Loucy (cell line): ENCODE measurements around the gene ADAMTS13.

Source experiments
- H2AFZ ChIP-seq: fragments of 200-600 bp; sonication (generic); 2 replicates; pipeline ENCODE4 v1.6.0; 2016; ENCODE audit warnings: antibody characterized with exemption, mild to moderate bottlenecking, low read length, moderate library complexity
- H3F3A ChIP-seq: fragments of 200-600 bp; 2 replicates; pipeline ENCODE4 v1.6.0; 2016; ENCODE audit warnings: antibody characterized with exemption, low read depth, mild to moderate bottlenecking
- H3K27me3 ChIP-seq: fragments of 200-600 bp; sonication (generic); 2 replicates; pipeline ENCODE4 v1.6.1; 2014; ENCODE audit warnings: low read length, mild to moderate bottlenecking; ENCODE audit not compliant: insufficient read depth, poor library complexity, severe bottlenecking
- H3K36me3 ChIP-seq: fragments of 200-600 bp; sonication (generic); 2 replicates; pipeline ENCODE4 v1.6.1; 2016; ENCODE audit warnings: low read length; ENCODE audit not compliant: insufficient read depth
- H3K4me1 ChIP-seq: fragments of 200-600 bp; sonication (generic); 2 replicates; pipeline ENCODE4 v1.5.1; 2014; ENCODE audit warnings: low read length, mild to moderate bottlenecking; ENCODE audit not compliant: insufficient read depth, poor library complexity, severe bottlenecking
- H3K4me2 ChIP-seq: fragments of 200-600 bp; sonication (generic); 2 replicates; pipeline ENCODE4 v1.6.0; 2014; ENCODE audit warnings: antibody characterized with exemption, low read length, low read depth, mild to moderate bottlenecking; ENCODE audit not compliant: poor library complexity, severe bottlenecking
- H3K4me3 ChIP-seq: fragments of 200-600 bp; sonication (generic); 2 replicates; pipeline ENCODE4 v1.5.1; 2014; ENCODE audit warnings: low read length, mild to moderate bottlenecking, mixed read lengths; ENCODE audit not compliant: poor library complexity, severe bottlenecking
- H3K79me2 ChIP-seq: fragments of 200-600 bp; sonication (generic); 2 replicates; pipeline ENCODE4 v1.6.1; 2014; ENCODE audit warnings: low read length; ENCODE audit not compliant: insufficient read depth
- H3K9ac ChIP-seq: fragments of 200-600 bp; sonication (generic); 2 replicates; pipeline ENCODE4 v1.6.0; 2014; ENCODE audit warnings: mild to moderate bottlenecking, low read depth, low read length, moderate library complexity; ENCODE audit not compliant: poor library complexity, severe bottlenecking
- H3K9me2 ChIP-seq: fragments of 200-600 bp; sonication (generic); replicated peaks from 2 replicates; pipeline ENCODE4 v1.6.1; 2016; ENCODE audit warnings: low read depth, low read length, mixed read lengths
- H3K9me3 ChIP-seq: fragments of 200-600 bp; sonication (generic); 2 replicates; pipeline ENCODE4 v1.6.1; 2014; ENCODE audit warnings: mild to moderate bottlenecking, antibody characterized with exemption, low read length, low read depth; ENCODE audit not compliant: insufficient read depth
- H4K20me1 ChIP-seq: fragments of 200-600 bp; sonication (generic); 2 replicates; pipeline ENCODE4 v1.6.0; 2014; ENCODE audit warnings: antibody characterized with exemption, low read length, mild to moderate bottlenecking; ENCODE audit not compliant: insufficient read depth, poor library complexity, severe bottlenecking
- EZH2phosphoT487 ChIP-seq: fragments of 200-600 bp; IDR thresholded peaks from 2 replicates; pipeline ENCODE4 v1.6.1; 2018; ENCODE audit warnings: antibody characterized with exemption, mild to moderate bottlenecking, moderate library complexity, borderline replicate concordance
- TF ChIP-seq, protein P1 (sequence below): fragments of 200-600 bp; sonication (generic); conservative IDR thresholded peaks from 2 replicates; pipeline ENCODE4 v1.5.1; 2014; ENCODE audit warnings: mild to moderate bottlenecking, antibody characterized with exemption, low read length

ADAMTS13 gene

GRCh38 chr9:133454943-133455673, 32.9 kb downstream of the ADAMTS13 start:
- TF ChIP-seq EZH2phosphoT487, result no peak
- TF ChIP-seq, protein P1, sequence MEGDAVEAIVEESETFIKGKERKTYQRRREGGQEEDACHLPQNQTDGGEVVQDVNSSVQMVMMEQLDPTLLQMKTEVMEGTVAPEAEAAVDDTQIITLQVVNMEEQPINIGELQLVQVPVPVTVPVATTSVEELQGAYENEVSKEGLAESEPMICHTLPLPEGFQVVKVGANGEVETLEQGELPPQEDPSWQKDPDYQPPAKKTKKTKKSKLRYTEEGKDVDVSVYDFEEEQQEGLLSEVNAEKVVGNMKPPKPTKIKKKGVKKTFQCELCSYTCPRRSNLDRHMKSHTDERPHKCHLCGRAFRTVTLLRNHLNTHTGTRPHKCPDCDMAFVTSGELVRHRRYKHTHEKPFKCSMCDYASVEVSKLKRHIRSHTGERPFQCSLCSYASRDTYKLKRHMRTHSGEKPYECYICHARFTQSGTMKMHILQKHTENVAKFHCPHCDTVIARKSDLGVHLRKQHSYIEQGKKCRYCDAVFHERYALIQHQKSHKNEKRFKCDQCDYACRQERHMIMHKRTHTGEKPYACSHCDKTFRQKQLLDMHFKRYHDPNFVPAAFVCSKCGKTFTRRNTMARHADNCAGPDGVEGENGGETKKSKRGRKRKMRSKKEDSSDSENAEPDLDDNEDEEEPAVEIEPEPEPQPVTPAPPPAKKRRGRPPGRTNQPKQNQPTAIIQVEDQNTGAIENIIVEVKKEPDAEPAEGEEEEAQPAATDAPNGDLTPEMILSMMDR, result no peak
- H3K4me2 ChIP-seq, result no peak overlapping the region

DNA sequence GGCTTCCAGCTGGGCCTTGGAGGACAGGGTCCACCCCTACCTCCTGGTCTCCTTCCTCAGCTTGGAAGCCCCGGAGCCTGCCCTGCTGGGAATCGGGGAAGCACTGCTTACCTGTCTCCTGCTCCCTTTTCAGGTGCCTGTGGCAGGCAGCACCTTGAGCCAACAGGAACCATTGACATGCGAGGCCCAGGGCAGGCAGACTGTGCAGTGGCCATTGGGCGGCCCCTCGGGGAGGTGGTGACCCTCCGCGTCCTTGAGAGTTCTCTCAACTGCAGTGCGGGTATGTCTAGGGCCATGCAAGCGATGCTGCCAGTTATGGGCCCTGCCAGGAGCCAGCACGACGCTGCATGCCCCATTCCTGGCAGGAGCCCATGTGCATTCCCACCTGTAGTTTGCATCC, 33.8 kb downstream of the ADAMTS13 start:
- Histone ChIP-seq H3K36me3 (no peaks in the 10 kb centered on the region), H3K79me2 (peaks cover 3% of the 10 kb centered on the region; the same call in 1 of the 2 replicates), H3K4me3 (no peak overlapping the region), H3K9me2 (no peaks in the 10 kb centered on the region), H3K9me3 (no peaks in the 10 kb centered on the region), H4K20me1 (no peaks in the 10 kb centered on the region), H3K27me3 (no peaks in the 10 kb centered on the region), H3K4me1 (peaks cover 11% of the 10 kb centered on the region), H2AFZ (no peak overlapping the region), H3F3A (no peaks in the 10 kb centered on the region), H3K4me2 (no peak overlapping the region), H3K9ac (no peak overlapping the region)
- TF ChIP-seq EZH2phosphoT487, result no peak
- TF ChIP-seq, protein P1, result no peak

More at GRCh38 chr9:133454943-133455673, 32.9 kb downstream of the ADAMTS13 start:
- Histone ChIP-seq H3K9ac (no peak overlapping the region), H3K79me2 (no peaks in the 10 kb centered on the region), H3K4me1 (peaks cover 8% of the 10 kb centered on the region), H3K27me3 (no peaks in the 10 kb centered on the region), H3K9me2 (no peaks in the 10 kb centered on the region), H3F3A (no peaks in the 10 kb centered on the region), H2AFZ (no peak overlapping the region), H4K20me1 (no peaks in the 10 kb centered on the region), H3K9me3 (no peaks in the 10 kb centered on the region), H3K36me3 (no peaks in the 10 kb centered on the region), H3K4me3 (no peak overlapping the region)

DNA sequence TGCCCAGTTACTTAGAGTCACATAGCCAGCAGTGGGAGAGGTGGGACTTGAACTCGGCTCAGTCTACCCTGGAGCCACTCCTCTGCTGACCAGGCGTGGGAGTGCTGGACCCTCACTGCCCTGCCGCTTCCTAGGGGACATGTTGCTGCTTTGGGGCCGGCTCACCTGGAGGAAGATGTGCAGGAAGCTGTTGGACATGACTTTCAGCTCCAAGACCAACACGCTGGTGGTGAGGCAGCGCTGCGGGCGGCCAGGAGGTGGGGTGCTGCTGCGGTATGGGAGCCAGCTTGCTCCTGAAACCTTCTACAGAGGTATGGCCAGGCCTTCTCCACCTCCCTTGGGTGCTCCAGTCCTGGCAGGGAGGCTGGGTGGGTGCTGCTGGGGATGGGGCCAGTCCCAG, 34.2 kb downstream of the ADAMTS13 start:
- TF ChIP-seq EZH2phosphoT487, result no peak
- TF ChIP-seq, protein P1, result peak; percentile 55; the same call in 1 of the 2 replicates
- H3K4me2 ChIP-seq, result no peak overlapping the region
- H3K79me2 ChIP-seq, result peaks cover 8% of the 10 kb centered on the region; the same call in 1 of the 2 replicates
- H3K4me3 ChIP-seq, result no peak overlapping the region
- H3K36me3 ChIP-seq, result no peaks in the 10 kb centered on the region
- peaks cover 16% of the 10 kb centered on the region for H3K4me1 ChIP-seq
- H3K27me3 ChIP-seq, result no peaks in the 10 kb centered on the region
- H3K9ac ChIP-seq, result no peak overlapping the region
- no peaks in the 10 kb centered on the region for H3F3A ChIP-seq
- H2AFZ ChIP-seq, result no peak overlapping the region
- H4K20me1 ChIP-seq, result no peaks in the 10 kb centered on the region
- H3K9me3 ChIP-seq, result no peaks in the 10 kb centered on the region
- no peaks in the 10 kb centered on the region for H3K9me2 ChIP-seq
